ENCODE results near the gene ZFP28.

Gene ZFP28

DNA sequence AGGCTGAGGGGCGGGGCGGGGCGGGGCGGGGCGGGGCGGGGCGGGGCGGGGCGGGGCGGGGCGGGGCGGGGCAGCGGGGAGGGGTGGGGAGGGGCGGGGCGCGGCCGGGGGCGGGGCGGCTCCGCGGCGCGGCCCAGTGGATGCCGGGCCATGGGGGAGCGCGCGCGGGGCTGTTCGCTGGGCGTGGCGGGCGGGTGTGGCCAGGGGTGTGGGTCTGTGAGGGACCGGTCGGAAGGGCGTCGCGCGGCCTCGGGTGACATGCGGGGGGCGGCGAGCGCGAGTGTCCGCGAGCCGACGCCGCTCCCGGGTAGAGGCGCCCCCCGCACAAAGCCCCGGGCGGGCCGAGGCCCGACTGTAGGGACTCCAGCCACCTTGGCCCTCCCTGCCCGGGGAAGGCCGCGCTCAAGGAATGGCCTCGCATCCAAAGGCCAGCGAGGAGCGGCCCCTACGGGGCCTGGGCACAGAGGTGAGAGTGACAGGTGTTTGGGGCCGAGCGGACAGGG lies at the start of gene ZFP28:
TSS of gene ZFP28 (plus strand) at position 188 of the 503 bp plus-strand sequence. CDS start at position 259, 71 bp downstream.
- DNase-seq = no peak

DNA sequence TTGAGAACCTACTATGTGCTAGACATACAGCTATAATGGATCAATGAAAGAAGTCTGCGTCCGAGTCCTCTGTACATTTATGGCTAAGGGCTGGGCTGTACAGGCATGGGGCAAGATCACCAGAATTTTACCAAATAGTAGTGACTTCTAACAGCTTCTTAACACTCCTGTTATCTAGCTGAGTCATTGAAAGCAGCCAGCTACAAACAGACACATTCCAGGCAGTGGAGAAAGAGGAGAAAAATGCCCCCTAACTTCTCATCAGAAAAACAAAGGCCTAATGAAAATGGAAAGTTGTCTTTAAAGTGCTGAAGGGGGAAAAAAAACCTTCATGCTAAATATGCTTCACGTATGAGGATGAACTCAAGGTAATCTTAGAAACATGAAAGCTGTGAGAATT lies 47.3 kb upstream of the ZFP28 start:
- no peak for DNase-seq

- no peak for DNase-seq
Measured at GRCh38 chr19:56504581-56504980, 34.2 kb upstream of the ZFP28 start.

GRCh38 chr19:56507446-56508289 lies 31.1 kb upstream of the ZFP28 start, which contains the start of gene ZNF471:
TSS of gene ZNF471 (plus strand) at chr19:56507855. CDS start at chr19:56511572, 3,717 bp downstream.
- peak; percentile 85 for DNase-seq

DNA sequence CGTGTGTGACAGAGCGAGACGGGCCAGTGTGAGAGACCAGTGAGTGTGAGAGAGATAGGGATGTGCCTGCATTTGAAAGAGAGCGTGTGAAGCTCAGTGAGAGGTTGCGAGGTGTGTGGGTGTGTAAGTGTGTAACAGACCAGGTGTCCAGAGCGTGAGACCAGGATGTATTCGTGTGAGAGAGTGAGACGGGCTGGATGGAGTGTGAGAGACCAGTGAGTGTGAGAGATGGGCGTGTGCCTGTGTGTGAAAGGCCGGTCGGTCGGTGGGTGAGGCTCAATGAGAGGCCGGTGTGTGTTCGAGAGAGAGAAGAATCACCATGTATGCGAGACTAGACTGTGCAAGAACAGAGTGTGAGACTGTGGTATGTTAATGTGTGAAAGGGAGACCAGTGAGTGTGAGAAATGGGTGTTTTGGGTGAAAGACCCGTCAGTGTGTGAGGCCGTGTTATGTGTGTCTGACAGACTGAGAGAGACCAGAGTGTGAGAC lies 30.4 kb upstream of the ZFP28 start:
- DNase-seq = no peak

- no peak for DNase-seq
Measured at GRCh38 chr19:56525214-56525860, 13.4 kb upstream of the ZFP28 start.

DNA sequence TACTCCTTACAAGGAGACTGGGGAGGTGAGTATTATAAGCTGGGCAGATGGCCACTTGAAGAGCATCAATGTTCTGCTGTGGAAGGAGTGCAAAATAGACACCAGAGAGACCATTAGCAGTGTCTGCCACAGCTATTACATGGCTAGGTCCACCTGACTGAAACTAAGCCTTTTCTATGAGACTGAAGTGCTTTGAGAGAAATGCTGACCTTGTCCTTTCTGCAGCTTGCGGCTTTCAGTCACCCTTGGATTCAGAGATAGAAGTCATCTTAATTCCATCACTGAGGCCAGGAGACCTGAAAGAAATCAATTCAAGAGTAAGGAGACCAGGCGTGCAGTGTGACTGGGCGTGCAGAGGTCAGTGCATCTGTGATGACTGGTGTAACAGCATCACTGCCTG lies 1.3 kb upstream of the ZFP28 start:
- DNase-seq = no peak

DNA sequence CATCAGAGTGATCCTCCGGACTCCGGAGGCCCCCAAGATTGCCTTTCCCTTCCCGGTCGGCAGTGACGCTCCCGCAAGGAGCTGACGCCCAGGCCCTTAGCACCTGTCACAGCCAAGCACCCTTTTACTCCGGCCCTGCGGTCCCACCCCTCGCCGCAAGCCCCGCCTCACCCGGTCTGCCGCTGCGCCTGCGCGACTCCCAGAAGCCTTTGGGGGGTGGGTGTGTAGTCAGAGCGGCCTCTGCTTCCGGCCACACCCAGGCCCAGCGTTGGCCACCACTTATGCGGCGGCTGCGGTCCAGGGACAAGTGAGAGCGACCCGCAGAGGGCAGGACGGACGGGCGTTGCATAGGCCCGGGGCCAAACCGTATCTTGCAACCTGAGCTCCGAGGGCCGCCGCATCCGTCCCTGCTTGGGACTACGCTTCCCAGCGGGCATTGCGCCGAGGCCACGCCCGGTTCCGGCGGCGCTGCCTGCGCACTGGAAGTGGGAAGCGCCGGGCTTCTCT lies 441 bp upstream of the ZFP28 start:
- peak; percentile 90 for DNase-seq

DNA sequence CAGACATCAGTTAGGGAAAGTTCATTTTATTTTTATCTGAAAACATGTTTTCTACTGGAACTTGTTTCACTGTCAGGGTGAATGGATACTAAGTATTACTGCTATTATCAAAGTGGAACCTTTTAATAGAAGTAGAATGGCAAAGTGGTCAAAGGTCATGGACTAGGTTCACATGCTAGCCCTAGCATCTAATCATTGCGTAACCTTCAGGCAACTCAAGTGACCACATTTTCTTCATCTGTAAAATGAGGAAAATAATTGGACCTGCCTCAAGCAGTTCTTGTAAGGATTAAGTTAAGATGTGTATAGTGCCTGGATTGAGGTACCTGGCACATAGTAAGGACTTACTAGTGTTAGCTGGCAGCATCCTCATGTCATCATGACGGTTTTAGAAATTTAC lies 5.0 kb downstream of the ZFP28 start:
- DNase-seq = no peak

GRCh38 chr19:56547535-56547934 lies 8.8 kb downstream of the ZFP28 start:
- no peak for DNase-seq

GRCh38 chr19:56554272-56554869 lies 15.6 kb downstream of the ZFP28 start:
- DNase-seq = no peak

GRCh38 chr19:56562766-56563165 lies 24.0 kb downstream of the ZFP28 start:
- DNase-seq = no peak

DNA sequence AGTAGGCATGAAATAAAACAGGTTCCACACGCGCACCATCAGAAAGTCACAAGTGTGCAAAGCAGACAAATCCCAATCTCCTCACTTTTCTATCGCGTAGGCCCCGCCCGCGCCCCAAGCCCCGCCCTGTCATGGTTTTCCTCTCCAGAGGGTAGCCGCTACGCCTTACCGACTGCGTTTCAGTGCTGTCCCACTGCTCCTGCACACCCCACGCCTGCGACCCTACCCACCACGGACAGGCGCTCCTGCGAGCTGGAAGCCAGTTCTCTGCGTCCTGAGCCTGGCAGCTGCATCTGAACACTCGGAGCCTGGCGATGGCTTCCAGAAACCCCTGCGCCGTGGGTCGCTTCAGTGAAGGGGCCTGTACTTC lies 28.1 kb downstream of the ZFP28 start:
- DNase-seq = peak; percentile 33

- peak; percentile 88 for DNase-seq
Measured at GRCh38 chr19:56567274-56568120, 28.7 kb downstream of the ZFP28 start, which contains the start of gene ZNF470. TSS of gene ZNF470 (plus strand) at chr19:56567468. CDS start at chr19:56570312, 2,844 bp downstream.

GRCh38 chr19:56572589-56572988 lies 33.8 kb downstream of the ZFP28 start:
- no peak for DNase-seq

DNA sequence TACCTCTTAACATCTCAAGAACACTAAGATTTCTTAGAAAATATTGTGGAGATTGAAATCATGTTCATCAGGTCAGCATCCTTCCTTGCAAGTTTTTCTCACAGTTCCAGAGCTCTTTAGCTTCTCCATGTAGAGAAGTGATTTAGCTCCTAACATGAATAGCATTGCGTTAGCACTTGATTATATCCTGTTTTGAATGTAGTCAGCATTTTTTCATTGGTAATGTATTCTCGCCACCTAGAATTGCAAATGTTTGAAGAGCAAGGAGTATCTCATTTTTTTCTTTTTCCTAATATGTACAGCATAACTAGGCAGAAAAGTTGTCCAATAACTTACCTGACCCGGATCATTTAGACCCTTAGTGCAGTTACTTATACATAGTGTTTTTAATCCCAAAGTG lies 35.2 kb downstream of the ZFP28 start:
- DNase-seq = no peak

DNA sequence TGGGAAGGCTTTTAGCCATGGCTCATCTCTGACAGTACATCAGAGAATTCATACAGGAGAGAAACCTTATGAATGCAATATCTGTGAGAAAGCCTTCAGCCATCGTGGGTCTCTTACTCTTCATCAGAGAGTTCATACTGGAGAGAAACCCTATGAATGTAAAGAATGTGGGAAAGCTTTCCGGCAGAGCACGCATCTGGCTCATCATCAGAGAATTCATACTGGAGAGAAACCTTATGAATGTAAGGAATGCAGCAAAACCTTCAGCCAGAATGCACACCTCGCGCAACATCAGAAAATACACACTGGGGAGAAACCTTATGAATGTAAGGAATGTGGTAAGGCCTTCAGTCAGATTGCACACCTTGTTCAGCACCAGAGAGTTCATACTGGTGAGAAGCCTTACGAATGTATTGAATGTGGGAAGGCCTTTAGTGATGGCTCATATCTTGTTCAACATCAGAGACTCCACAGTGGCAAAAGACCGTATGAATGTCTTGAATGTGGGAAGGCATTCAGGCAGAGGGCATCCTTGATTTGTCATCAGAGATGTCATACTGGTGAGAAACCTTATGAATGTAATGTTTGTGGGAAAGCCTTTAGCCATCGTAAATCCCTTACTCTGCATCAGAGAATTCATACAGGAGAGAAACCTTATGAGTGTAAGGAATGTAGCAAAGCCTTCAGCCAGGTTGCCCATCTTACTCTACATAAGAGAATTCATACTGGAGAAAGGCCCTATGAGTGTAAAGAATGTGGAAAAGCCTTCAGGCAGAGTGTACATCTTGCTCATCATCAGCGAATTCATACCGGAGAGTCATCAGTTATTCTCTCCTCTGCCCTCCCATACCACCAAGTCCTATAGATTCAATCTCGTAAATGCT lies 39.2 kb downstream of the ZFP28 start:
- DNase-seq = no peak

DNA sequence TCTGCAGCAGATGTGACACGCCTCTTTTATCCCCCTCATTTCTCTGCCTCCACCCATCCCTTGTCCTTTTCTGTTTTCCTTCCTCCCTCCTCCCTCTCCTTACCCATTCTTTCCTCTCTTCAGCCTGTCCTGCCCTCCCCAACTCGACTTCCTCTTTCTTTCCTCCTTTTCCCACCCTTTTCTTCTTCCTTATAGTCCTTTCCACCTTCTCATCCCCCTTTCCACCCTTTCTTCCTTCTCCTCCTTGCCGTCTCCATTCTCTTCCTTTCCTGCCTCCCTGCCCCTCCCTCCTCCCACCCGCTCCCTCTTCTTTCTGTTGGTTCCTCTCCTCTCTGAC lies 55.7 kb downstream of the ZFP28 start:
- DNase-seq = no peak

- peak; percentile 90 for DNase-seq
Measured at GRCh38 chr19:56594783-56595547, 56.2 kb downstream of the ZFP28 start, which contains the start of gene ZNF71. TSS of gene ZNF71 (plus strand) at chr19:56595302. CDS start at chr19:56601559, 6,257 bp downstream.

DNA sequence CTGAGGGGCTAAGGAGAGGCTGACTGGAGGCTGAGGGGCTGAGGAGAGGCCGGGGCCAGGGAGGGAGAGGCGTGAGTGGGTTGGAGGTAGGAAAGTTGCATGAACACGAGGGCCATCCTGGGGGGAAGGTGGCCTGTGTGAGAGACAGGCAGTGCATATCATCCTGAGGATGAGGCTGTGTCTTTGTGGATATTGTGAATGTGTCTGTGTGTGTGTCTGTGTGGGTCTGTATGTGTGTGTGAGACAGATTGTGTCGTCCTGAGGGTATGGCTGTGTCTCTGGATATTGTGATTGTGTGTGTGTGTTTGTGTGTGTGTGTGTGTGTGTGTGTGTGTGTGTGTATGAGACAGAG lies 56.8 kb downstream of the ZFP28 start:
- no peak for DNase-seq

Measured in CD4-positive, alpha-beta T cell treated with Interleukin-12 subunit alpha and Interleukin-12 subunit beta, for 1 hour (primary cell).